Prostate gland (tissue), 2 donors: ENCODE measurements around the gene TMC3.

Experiments
- POLR2AphosphoS5 ChIP-seq: sonication (generic); formaldehyde crosslinking; IDR thresholded peaks from one replicate; pipeline ENCODE4 v1.6.1; 2017; ENCODE audit warnings: antibody characterized with exemption
- TF ChIP-seq, protein P1 (sequence below), 4 experiments: fragments of 200-600 bp in 2 of 4; fragments of 450-650 bp in 2 of 4; sonication (generic) in 2 of 4; IDR thresholded peaks; 1 replicate in 3 of 4; 2 replicates in 1 of 4; pipeline ENCODE4 v1.5.1; 2016 to 2019; ENCODE audit warnings: antibody characterized with exemption in 4 of 4, mild to moderate bottlenecking in 2 of 4, moderate library complexity in 2 of 4

DNA sequence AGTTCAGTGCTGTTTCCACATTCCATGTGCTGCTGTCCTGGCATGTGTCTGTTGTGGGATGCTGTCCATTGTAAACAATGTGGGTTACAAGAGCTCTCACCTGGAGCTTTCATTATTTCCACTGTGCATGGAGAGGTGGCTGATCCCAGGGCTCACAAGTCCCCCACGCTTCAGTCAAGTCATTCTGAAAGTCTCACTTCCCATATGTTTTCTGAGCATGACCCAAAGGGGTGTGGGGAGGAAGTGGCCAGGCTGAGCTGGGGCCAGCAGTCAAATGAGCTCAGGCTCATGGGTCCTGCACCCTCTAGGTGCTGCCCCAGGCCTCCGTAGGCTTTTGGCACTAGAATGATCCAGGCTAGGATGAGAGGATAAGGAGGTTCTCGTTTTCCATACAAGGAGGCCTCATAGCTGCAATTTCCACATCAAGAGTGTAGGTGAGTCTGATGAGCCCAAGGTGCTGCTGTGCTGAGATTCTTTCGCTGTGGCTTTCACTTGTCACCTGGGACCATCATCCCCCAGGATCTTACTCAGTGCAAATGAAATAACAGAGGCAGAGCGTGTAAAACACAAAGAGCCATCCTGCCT is 72.1 kb downstream of the TMC3 start:
- TF ChIP-seq, protein P1, sequence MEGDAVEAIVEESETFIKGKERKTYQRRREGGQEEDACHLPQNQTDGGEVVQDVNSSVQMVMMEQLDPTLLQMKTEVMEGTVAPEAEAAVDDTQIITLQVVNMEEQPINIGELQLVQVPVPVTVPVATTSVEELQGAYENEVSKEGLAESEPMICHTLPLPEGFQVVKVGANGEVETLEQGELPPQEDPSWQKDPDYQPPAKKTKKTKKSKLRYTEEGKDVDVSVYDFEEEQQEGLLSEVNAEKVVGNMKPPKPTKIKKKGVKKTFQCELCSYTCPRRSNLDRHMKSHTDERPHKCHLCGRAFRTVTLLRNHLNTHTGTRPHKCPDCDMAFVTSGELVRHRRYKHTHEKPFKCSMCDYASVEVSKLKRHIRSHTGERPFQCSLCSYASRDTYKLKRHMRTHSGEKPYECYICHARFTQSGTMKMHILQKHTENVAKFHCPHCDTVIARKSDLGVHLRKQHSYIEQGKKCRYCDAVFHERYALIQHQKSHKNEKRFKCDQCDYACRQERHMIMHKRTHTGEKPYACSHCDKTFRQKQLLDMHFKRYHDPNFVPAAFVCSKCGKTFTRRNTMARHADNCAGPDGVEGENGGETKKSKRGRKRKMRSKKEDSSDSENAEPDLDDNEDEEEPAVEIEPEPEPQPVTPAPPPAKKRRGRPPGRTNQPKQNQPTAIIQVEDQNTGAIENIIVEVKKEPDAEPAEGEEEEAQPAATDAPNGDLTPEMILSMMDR (IDR thresholded peaks at IDR 0.05), result no peak
- TF ChIP-seq POLR2AphosphoS5, result no peak
